Uterus (tissue), 4 donors: Measurements from ENCODE around the gene SERPINA12. TPM values are rescaled to one million over a fixed set of nuclear protein-coding genes. Genes with fewer than 3 reads are reported as not detected.

ENCODE experiments used
- DNase-seq, 2 donors: peaks; one replicate each; pipeline ENCODE4 v3.0.0-alpha.2; 2019 to 2020
- H3K27ac ChIP-seq, 2 donors: fragments of 200-600 bp; sonication (generic); 1 replicate in 1 of 2; 2 replicates in 1 of 2; pipeline ENCODE4 v1.5.1; 2016 to 2018
- H3K27me3 ChIP-seq, 2 donors: fragments of 200-600 bp; sonication (generic); one replicate each; pipeline ENCODE4 v1.5.1; 2018 to 2019; ENCODE audit warnings: control low read depth in 1 of 2
- H3K36me3 ChIP-seq, 2 donors: fragments of 200-600 bp; sonication (generic); one replicate each; pipeline ENCODE4 v1.5.1; 2019; ENCODE audit warnings: control low read depth in 1 of 2
- H3K4me1 ChIP-seq, 2 donors: fragments of 200-600 bp; sonication (generic); one replicate each; pipeline ENCODE4 v1.5.1; 2018 to 2019; ENCODE audit warnings: control low read depth in 1 of 2
- H3K4me3 ChIP-seq, 2 donors: fragments of 200-600 bp; sonication (generic); 1 replicate in 1 of 2; 2 replicates in 1 of 2; pipeline ENCODE4 v1.5.1; 2018 to 2019; ENCODE audit warnings: mild to moderate bottlenecking in 1 of 2
- H3K9me3 ChIP-seq, 2 donors: fragments of 200-600 bp; sonication (generic); one replicate each; pipeline ENCODE4 v1.5.1; 2019; ENCODE audit warnings: control low read depth in 1 of 2
- CTCF ChIP-seq, 4 experiments: fragments of 200-600 bp in 2 of 4; fragments of 450-650 bp in 2 of 4; sonication (generic) in 2 of 4; IDR thresholded peaks; one replicate each; pipeline ENCODE4 v1.5.1; 2016 to 2019; ENCODE audit warnings: antibody characterized with exemption in 4 of 4, mild to moderate bottlenecking in 2 of 4, moderate library complexity in 1 of 4
- POLR2A ChIP-seq, 2 donors: fragments of 450-650 bp; IDR thresholded peaks; one replicate each; pipeline ENCODE4 v1.6.1; 2016; ENCODE audit warnings: antibody characterized with exemption in 2 of 2, mild to moderate bottlenecking in 1 of 2, moderate library complexity in 1 of 2
- intact Hi-C: fragments of 100-400 bp; cut with DNase I; formaldehyde crosslinking; loops from one replicate; pipeline ENCODE4 v1.15.1; 2023; ENCODE audit warnings: low total_unique reads
- total RNA-seq, 4 donors: library from RNA; depleted of rRNA in 3 of 4; stranded (reverse); fragments of >200 nt in 3 of 4; gene quantifications; one replicate each; pipeline versions ENCODE4 v1.1.0 to v1.2.4, GENCODE V29; 2014 to 2023
- donor health status: DM: yes; HTN: yes; CAD: no.

The SERPINA12 gene
- total RNA-seq, 4 donors from 2014 or later: not detected

GRCh38 chr14:94451826-94452225 lies 57.4 kb downstream of the SERPINA12 start:
- DNase-seq: no peak
- Histone ChIP-seq H3K4me1 (no peaks in the 10 kb centered on the region), H3K9me3 (no peaks in the 10 kb centered on the region), H3K27me3 (no peaks in the 10 kb centered on the region), H3K4me3 (no peak overlapping the region), H3K27ac (no peak overlapping the region), H3K36me3 (no peaks in the 10 kb centered on the region)
- TF ChIP-seq CTCF (IDR thresholded peaks at IDR 0.05): no peak
- TF ChIP-seq POLR2A (IDR thresholded peaks at IDR 0.05): no peak
- intact Hi-C loops: no loop called here

- DNase-seq: no peak
- no peak for TF ChIP-seq CTCF (IDR thresholded peaks at IDR 0.05)
- TF ChIP-seq POLR2A (IDR thresholded peaks at IDR 0.05): no peak
These were observed 58.0 kb downstream of the SERPINA12 start for GRCh38 chr14:94451091-94451771.

GRCh38 chr14:94450722-94451090 lies 58.6 kb downstream of the SERPINA12 start:
- Histone ChIP-seq H3K9me3 (no peaks in the 10 kb centered on the region), H3K27me3 (no peaks in the 10 kb centered on the region), H3K36me3 (no peaks in the 10 kb centered on the region), H3K4me3 (no peak overlapping the region), H3K4me1 (no peaks in the 10 kb centered on the region), H3K27ac (no peak overlapping the region)
- no peak for DNase-seq
- intact Hi-C loops: no loop called here
- no peak for TF ChIP-seq CTCF (IDR thresholded peaks at IDR 0.05)

More at GRCh38 chr14:94451091-94451771, 58.0 kb downstream of the SERPINA12 start:
- intact Hi-C loops: no loop called here
- Histone ChIP-seq H3K27ac (no peak overlapping the region), H3K36me3 (no peaks in the 10 kb centered on the region), H3K27me3 (no peaks in the 10 kb centered on the region), H3K4me1 (no peaks in the 10 kb centered on the region), H3K9me3 (no peaks in the 10 kb centered on the region), H3K4me3 (no peak overlapping the region)

GRCh38 chr14:94449930-94450329 lies 59.3 kb downstream of the SERPINA12 start:
- H3K36me3 ChIP-seq: no peaks in the 10 kb centered on the region

More at GRCh38 chr14:94449930-94450329, 59.3 kb downstream of the SERPINA12 start:
- H3K9me3 ChIP-seq: no peaks in the 10 kb centered on the region
- no peaks in the 10 kb centered on the region for H3K27me3 ChIP-seq
- H3K4me1 ChIP-seq: no peaks in the 10 kb centered on the region
- no peak overlapping the region for H3K4me3 ChIP-seq
- no peak overlapping the region for H3K27ac ChIP-seq
- no peak for DNase-seq
- no peak for TF ChIP-seq CTCF (IDR thresholded peaks at IDR 0.05)
- TF ChIP-seq POLR2A (IDR thresholded peaks at IDR 0.05): no peak
- intact Hi-C loops: no loop called here
